Large intestine (tissue), 3 donors: ENCODE results near the gene HSPB6. TPM values are rescaled to one million over a fixed set of nuclear protein-coding genes. Genes with fewer than 3 reads are reported as not detected.

Experiments used
- DNase-seq, 2 donors: peaks; one replicate each; pipeline versions ENCODE4 v3.0.0 to v3.0.0-alpha.2; 2013
- H3K27ac ChIP-seq: one replicate; pipeline ENCODE4 v1.5.1; 2013; ENCODE audit warnings: low read length
- H3K27me3 ChIP-seq: 2 replicates; pipeline ENCODE4 v1.6.1; 2013; ENCODE audit warnings: low read length; ENCODE audit not compliant: control insufficient read depth, insufficient read depth
- H3K36me3 ChIP-seq: 2 replicates; pipeline ENCODE4 v1.6.1; 2013; ENCODE audit warnings: low read length; ENCODE audit not compliant: control insufficient read depth, insufficient read depth
- H3K4me1 ChIP-seq: one replicate; pipeline ENCODE4 v1.6.1; 2013; ENCODE audit warnings: low read length; ENCODE audit not compliant: control insufficient read depth, insufficient read depth
- H3K4me3 ChIP-seq: one replicate; pipeline ENCODE4 v1.5.1; 2013; ENCODE audit warnings: low read length
- H3K9me3 ChIP-seq: one replicate; pipeline ENCODE4 v1.6.1; 2013; ENCODE audit warnings: mild to moderate bottlenecking, low read depth, low read length, moderate library complexity; ENCODE audit not compliant: control insufficient read depth
- WGBS: methylation state at CpG from one replicate; pipeline ENCODE4 v1.1.5; 2013; ENCODE audit warnings: low lambda C conversion rate; ENCODE audit not compliant: insufficient coverage; 5-methylcytosine and 5-hydroxymethylcytosine counted together
- polyA plus RNA-seq: library from polyadenylated mRNA; unstranded; fragments of 120-200 nt; gene quantifications from one replicate; pipeline ENCODE4 v1.2.1, GENCODE V29; 2013

Gene HSPB6
- polyA plus RNA-seq, 1 donor, result 50.2 TPM

DNA sequence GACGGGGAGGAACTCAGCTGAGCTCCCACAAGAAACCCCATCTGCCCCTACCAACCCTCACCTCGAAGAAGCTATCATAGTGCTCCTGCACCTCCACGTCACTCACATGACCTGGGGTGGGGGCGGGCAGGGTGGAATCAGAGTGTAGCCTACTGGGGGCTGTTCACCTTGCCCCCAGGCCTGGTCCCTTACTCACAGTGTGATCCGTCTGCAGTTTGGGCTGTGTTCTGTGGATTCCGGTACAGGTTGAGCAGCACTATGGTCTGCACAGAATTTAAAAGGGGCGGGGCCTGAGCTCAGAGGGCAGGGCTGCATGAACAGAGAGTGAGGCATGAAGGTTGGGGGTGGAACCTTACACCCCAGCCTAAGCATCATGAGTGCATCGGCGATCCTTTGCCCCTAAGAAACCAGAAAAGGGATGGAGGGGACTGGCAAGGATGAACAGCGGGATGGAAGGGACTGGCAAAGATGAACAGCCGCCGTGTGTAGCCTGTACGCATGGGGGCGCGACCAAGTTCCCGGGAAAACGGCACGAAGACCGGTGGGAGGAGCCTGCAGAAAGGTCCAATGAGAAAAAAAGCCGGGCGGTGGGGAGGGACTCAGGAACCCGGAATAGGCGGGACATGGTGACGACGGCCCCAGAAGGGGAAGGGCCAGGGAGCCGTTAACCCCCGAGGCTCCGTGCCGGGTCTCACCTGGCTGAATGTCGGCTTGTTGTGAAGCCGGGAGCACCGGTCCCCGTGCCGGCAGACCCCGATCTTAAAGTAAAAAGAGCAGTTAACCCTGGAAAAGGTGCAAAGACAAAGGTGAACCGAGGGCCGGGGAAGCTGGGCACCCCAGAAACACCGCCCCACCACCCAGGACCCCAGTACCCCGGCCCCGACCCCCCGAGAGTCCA, 12.2 kb downstream of the HSPB6 start:
- H3K27me3 ChIP-seq, result no peaks in the 10 kb centered on the region
- peak overlapping the region; percentile 90 for H3K4me3 ChIP-seq
- peaks cover 31% of the 10 kb centered on the region for H3K4me1 ChIP-seq
- peaks cover 3% of the 10 kb centered on the region for H3K36me3 ChIP-seq
- peak overlapping the region; percentile 96 for H3K27ac ChIP-seq
- DNase-seq, result peak; percentile 94 to 95
- WGBS, result 0% methylated on average over 8 of the region's 41 CpGs
- no peaks in the 10 kb centered on the region for H3K9me3 ChIP-seq

DNA sequence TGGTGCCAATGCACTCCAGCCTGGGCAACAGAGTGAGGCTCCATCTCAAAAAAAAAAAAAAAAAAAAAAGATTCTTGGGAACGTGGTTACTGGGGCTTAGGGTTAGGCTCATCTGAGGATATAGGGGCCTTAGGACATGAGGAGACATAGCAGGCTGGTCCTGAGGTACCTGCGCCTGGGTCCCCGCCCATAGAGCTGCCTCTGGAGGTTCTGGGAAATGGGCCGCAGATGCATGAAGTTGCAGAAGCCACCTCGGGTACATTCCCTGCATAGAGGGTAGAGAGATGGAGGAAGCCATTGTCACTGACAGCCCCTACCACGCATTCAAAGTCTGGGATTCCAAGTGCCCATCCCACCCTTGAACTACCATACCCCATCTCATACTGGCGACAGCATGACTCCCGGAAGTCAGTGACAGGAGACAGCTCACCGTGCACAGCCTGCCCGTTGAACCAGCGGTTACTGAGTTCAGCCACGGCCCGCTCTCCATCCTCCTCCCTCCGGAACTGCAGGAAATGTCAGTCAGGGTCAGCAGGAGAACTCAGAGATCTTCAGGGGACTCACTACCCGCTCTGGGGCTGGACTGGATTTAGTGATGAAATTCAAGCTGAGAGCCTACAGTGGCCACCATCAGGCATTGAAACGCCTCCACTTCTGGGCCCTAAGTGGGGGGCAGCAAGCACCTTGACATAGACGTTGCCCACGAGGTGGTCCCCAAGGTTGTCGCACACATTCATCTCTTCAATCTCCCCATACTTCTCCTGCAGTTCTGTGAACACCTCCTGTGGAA, 13.0 kb downstream of the HSPB6 start:
- peaks cover 26% of the 10 kb centered on the region for H3K4me1 ChIP-seq
- H3K27ac ChIP-seq, result no peak overlapping the region
- H3K27me3 ChIP-seq, result no peaks in the 10 kb centered on the region
- DNase-seq, result no peak
- WGBS, result 60% methylated on average over 1 of the region's 19 CpGs
- no peaks in the 10 kb centered on the region for H3K9me3 ChIP-seq
- peaks cover 7% of the 10 kb centered on the region for H3K36me3 ChIP-seq
- no peak overlapping the region for H3K4me3 ChIP-seq

DNA sequence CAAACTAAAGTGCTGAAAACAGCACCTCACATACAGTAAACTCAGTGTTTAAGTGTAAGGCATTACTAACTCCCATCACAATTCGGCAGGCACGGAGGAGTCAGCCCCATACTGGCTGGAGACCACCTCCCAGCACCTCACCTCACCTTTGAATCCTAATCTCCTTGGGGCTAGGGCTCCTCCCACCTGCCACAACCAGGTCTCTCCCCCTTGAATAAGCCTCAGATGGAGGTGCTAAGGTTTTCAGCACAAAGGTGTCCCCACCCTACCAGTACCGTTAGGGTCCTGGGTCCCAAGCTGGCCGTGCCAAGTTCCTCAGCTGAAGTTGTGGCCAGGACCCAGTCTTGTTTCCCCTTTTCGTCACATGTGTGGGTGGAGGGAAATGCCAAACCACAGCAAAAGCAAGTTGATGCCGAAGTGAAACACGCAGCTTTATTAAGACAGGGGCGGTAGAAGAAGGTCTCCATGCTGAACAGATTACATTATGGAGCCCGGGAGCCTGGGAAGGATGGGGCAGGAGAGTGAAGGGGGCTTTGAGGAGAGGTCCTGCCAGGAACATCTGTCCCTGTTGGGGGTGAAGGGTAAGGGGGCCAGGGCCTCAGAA, 14.6 kb downstream of the HSPB6 start, which contains the start of gene IGFLR1:
Gene IGFLR1 (minus strand): TSS at position 332 of the 604 bp plus-strand sequence. CDS start 1,272 bp downstream, outside the sequence.
- peaks cover 21% of the 10 kb centered on the region for H3K4me1 ChIP-seq
- no peaks in the 10 kb centered on the region for H3K27me3 ChIP-seq
- WGBS, result 100% methylated on average over 1 of the region's 9 CpGs
- H3K4me3 ChIP-seq, result no peak within 1 kb of the TSS
- no peaks in the 10 kb centered on the region for H3K9me3 ChIP-seq
- H3K27ac ChIP-seq, result no peak within 1 kb of the TSS
- H3K36me3 ChIP-seq, result peaks cover 22% of the 10 kb centered on the region
- no peak for DNase-seq

DNA sequence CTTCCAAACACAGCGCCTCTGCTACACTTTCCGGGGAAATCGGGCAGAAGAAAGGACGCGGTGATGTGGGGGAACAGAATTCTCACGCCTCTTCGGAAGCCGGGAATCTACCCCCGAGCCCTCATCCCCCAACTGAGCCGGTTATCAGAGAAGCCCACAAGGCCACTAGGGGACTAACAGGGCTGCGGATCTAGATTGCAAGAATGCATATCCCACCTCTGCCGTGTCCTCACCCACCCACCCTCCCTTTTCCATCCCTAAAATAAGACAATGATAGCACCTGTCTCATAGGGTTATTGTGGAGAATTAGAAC, 15.7 kb downstream of the HSPB6 start:
- WGBS, result no CpG with 5 or more reads among the region's 12 CpGs
- peaks cover 32% of the 10 kb centered on the region for H3K36me3 ChIP-seq
- peak overlapping the region; percentile 72 for H3K4me3 ChIP-seq
- no peak for DNase-seq
- no peaks in the 10 kb centered on the region for H3K9me3 ChIP-seq
- H3K4me1 ChIP-seq, result peaks cover 17% of the 10 kb centered on the region
- peak overlapping the region; percentile 75 for H3K27ac ChIP-seq
- H3K27me3 ChIP-seq, result no peaks in the 10 kb centered on the region

DNA sequence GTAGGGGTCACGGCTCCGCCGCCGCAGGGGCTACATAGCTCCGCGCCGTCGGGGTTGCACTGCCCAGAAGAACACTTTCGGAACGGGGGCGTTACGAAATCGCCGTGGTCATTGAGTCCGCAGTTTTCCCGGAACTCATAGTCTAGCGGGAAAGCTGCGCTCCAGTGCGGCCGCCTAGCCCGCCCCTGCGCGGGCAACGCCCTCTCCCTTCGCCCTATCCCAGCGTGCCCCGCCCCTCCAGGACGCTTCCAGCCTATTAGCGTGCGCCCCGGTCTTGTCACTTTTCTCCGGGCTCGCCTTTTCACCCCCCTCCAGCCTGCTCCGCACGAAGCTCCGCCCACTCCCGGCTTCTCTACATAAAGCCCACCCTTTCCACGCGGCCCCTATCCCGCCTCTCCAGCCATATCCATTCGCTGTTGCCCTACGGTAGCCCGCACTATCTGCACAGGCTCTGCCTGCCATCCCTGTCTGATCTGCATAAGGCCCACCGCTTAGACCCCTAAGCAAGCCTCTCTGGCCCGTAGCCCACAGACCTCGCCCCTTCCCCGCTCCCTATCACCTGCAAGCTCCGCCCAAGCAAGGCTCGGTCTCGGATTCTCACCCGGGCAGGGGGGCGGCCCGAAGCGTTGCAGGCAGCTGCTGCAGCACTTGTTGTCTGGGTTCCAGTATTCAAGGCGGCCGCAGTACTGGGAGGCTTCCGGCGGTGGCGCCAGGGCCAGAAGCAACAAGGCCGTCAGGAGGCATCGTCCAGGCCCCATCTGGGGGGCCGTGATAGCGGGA, 16.2 kb downstream of the HSPB6 start:
- peak overlapping the region; percentile 75 for H3K27ac ChIP-seq
- DNase-seq, result peak; percentile 97
- H3K4me1 ChIP-seq, result peaks cover 17% of the 10 kb centered on the region
- H3K27me3 ChIP-seq, result no peaks in the 10 kb centered on the region
- peaks cover 37% of the 10 kb centered on the region for H3K36me3 ChIP-seq
- WGBS, result no CpG with 5 or more reads among the region's 63 CpGs
- H3K9me3 ChIP-seq, result no peaks in the 10 kb centered on the region
- H3K4me3 ChIP-seq, result peak overlapping the region; percentile 72

DNA sequence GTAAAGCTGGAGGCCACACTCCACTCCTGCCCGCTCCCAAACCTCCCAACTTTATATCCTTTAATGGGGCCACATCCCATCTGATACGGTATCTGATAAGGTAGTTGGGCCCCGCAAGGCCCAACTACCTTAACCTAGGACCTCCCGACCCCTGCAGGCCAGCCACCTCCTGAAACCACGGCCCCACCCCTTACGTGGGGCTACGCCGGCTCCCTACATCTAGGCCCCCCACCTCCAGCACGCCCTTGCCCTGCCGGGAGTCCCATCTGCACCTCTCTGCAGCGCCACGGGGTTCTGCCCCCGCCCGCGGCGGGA, 16.8 kb downstream of the HSPB6 start:
- no CpG with 5 or more reads among the region's 16 CpGs for WGBS
- DNase-seq, result no peak
- H3K27ac ChIP-seq, result no peak overlapping the region
- H3K4me1 ChIP-seq, result peaks cover 17% of the 10 kb centered on the region
- peak overlapping the region; percentile 72 for H3K4me3 ChIP-seq
- H3K27me3 ChIP-seq, result no peaks in the 10 kb centered on the region
- H3K9me3 ChIP-seq, result no peaks in the 10 kb centered on the region
- H3K36me3 ChIP-seq, result peaks cover 42% of the 10 kb centered on the region

DNA sequence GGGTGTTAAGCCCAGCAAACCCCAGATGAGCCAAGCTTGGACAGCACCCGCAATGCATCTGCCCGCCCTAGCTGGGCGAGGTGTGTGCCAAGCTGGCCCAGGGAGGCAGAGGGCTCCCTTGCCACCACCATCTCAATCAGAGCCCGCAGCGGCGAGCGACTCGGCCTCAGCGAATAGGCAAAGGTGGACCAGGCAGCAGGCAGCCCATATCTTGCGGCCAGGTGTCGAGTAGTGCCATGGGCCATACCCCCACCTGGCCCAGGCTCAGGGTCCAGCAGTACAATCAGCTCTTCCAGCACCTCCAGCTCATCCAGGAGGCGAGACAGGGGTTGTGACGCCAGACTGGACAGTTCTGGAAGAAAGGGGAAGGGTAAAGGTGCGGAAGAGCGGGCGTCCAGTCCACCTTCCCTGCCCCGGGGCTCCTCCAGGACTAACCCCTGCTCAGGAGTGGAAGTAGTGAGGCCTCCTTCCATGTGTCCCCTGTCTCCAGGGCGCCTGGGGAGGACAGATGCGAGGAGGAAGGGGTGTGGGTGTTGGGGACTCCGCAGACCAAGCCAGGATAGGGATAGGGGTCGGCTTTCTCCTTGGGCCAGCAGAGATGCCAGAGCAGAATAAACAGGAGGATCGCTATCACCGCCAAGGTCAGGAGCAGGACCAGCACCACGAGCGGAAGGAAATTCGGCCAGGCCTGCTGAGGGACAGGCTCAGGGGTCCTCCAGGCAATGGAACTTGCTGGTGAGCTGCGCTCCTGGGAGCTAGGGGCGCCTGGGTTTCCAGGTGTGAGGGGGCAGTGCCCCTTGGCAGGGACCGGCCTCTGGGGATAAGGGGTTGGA, 17.3 kb downstream of the HSPB6 start:
- Histone ChIP-seq H3K27ac (no peak overlapping the region), H3K27me3 (no peaks in the 10 kb centered on the region), H3K9me3 (no peaks in the 10 kb centered on the region), H3K36me3 (peaks cover 47% of the 10 kb centered on the region), H3K4me1 (peaks cover 15% of the 10 kb centered on the region), H3K4me3 (peak overlapping the region; percentile 72)
- DNase-seq, result no peak
- no CpG with 5 or more reads among the region's 29 CpGs for WGBS

DNA sequence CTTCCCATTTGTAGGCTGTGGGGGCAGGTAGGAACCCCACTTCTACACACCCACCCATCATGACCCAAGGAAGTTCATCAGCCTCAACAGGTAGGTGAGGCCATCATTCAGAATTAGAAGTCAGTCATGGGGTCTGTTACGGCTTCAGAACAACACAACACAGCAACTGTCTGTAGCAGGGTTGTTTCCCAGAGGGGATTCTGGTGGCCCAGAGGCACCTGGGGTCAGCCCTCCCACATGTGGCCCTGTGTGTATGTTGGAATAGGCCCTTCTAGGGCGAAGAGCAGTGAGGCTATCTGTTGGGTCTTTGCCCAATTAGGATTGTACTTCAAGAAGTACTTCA, 18.0 kb downstream of the HSPB6 start:
- no peak for DNase-seq
- no CpG with 5 or more reads among the region's 2 CpGs for WGBS
- no peak overlapping the region for H3K27ac ChIP-seq
- H3K36me3 ChIP-seq, result peaks cover 54% of the 10 kb centered on the region
- H3K9me3 ChIP-seq, result no peaks in the 10 kb centered on the region
- no peaks in the 10 kb centered on the region for H3K27me3 ChIP-seq
- H3K4me1 ChIP-seq, result peaks cover 10% of the 10 kb centered on the region
- H3K4me3 ChIP-seq, result no peak overlapping the region

DNA sequence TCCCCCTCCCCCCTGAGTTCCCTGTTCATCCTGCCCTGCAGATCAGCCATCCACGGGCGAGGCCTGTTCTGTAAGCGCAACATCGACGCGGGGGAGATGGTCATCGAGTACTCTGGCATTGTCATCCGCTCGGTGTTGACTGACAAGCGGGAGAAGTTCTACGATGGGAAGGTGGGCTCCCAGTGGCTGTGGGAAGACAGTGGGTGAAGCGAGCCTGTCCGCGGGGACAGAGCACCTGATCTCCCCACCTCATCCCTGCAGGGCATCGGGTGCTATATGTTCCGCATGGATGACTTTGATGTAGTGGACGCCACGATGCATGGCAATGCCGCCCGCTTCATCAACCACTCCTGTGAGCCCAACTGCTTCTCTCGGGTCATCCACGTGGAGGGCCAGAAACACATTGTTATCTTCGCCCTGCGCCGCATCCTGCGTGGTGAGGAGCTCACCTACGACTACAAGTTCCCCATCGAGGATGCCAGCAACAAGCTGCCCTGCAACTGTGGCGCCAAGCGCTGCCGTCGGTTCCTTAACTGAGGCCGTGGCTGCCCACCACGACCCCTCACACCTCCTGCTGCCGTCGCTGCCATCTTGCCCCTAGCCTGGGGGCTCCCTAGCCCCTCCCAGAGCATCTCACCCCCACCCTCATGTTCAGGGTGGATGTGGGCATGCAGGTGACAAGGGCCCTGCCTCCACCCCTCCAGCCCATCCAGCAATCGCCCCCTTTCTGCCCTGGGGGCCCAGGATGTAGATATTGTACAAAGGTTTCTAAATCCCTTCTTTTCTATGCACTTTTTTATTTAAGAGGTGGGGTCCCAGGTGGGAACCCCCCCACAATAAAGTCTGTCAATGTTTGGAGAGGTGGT, 18.6 kb downstream of the HSPB6 start:
- H3K4me3 ChIP-seq, result no peak overlapping the region
- no peaks in the 10 kb centered on the region for H3K9me3 ChIP-seq
- H3K27me3 ChIP-seq, result no peaks in the 10 kb centered on the region
- 100% methylated on average over 5 of the region's 37 CpGs for WGBS
- peaks cover 10% of the 10 kb centered on the region for H3K4me1 ChIP-seq
- peaks cover 60% of the 10 kb centered on the region for H3K36me3 ChIP-seq
- no peak for DNase-seq
- no peak overlapping the region for H3K27ac ChIP-seq
